Glomerular visceral epithelial cell (primary cell): Measurements from ENCODE around the gene TENM3.
"Not testable (repeated sequence)": the region's sequence is repeated elsewhere in the genome, so short reads cannot be mapped to it uniquely, and the experiment has no call there.

Experiments used
- DNase-seq: peaks from one replicate; pipeline ENCODE4 v3.0.0-alpha.2; 2016; ENCODE audit errors: extremely low spot score

Gene TENM3

DNA sequence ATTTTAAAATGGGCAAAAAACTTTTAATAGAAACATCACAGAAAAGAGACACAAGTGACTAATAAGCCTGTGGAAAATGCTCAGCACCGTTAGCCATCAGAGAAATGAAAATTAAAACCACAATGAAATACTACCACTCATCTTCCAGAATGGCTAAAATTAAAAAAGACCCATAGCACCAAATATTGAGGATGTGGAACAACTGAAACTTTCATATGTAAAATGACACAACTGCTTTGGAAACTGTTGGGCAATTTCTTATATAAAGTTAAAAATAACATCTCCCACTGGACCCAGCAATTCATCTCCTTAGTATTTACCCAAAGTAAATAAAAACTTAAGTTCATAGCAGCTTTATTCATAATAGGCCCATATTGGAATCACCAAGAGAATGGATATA is 94.2 kb downstream of the TENM3 start:
- DNase-seq = no peak

DNA sequence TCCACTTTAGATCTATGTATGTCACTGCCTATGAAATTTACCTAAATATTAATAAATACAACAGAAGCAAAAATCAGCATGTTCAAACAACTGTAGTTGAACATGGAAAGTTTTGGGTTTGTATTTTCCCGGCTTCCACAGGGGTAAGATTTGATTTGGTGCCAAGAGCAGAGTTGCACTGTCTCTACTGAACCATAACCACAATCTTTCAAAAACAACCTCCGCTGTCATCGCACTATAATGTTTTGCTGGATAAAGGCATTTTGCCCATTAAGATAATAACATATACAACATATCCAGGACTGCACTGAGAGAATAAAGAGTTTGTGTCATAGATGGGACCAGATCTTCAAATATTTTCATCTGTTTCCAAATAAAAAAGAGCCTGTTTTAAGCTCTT is 94.9 kb downstream of the TENM3 start:
- peak; percentile 80 for DNase-seq

DNA sequence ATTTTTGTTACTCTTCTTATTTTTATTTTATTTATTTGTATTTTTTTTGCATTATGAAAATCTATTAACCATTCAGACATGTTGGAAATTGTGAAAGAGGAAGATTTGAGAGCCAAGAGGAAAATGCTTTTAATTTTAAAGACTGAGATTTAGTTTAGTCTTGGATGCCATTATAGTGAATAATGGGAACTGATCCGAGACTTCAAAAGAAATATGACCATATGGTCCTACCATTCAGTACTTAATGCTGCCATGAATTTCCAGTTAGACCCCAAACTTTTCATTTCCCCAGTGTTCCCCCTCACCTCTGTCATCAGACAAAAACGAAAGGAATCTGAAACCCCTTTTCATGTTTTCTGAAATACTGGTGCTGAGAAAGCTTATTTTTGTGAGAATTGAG is 95.5 kb downstream of the TENM3 start:
- DNase-seq = peak; percentile 50

DNA sequence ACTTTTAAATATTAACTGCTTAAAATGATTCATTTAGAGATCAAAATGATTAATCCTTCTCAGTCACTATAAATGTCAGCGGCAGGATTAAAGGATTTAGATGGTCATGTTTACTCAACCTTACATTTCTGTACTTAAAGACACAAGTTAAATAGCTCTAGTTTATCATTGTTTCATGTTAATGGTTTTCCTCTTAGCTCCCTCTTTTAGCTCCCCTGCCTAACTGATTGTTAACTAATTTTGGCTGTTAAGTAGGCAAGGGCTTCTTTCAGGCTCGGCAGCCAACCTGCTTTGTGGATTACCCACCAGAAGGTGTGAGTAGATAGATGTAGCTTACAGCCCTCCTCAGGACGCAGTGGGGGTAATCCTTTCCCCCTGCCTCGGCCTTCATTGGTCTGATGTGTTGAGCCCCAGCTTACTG is 96.0 kb downstream of the TENM3 start:
- DNase-seq = peak; percentile 38

DNA sequence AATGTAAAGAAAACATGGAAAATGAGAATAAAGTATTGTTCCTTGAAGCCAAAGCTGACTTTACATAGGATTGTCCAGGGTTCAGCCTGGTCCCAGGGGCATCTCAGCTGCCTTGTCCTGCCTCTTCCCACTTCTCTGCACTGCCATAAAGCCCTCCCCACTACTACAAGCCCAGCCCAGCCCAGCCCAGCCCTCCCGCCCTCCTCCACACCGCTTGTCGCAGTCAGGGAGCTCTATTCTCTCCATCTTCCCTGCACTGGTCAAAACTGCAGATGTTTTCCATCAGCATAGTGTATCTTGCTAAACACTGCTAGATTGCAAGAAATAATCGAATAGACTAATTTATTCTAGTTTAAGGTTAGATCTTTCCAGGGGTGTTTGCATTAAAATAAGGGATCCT is 100.3 kb downstream of the TENM3 start:
- no peak for DNase-seq

DNA sequence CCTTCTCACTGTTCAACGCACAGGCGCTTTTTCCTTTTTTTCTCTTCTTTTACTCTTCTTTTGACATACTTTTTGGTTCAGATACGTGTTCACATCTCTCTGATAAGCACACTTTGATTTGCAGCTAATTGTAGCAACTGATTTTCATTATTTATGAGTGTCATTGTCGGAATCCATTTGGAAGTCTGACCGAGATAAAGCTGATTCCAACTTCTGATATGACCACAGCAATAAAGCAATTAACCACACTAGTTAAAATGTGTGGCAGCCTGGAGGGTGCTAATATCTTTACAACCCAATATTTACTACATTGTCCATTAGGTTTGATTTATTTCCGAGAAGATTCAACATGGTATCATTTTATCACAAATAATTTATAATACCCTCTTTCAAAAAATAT is 101.8 kb downstream of the TENM3 start:
- no peak for DNase-seq

DNA sequence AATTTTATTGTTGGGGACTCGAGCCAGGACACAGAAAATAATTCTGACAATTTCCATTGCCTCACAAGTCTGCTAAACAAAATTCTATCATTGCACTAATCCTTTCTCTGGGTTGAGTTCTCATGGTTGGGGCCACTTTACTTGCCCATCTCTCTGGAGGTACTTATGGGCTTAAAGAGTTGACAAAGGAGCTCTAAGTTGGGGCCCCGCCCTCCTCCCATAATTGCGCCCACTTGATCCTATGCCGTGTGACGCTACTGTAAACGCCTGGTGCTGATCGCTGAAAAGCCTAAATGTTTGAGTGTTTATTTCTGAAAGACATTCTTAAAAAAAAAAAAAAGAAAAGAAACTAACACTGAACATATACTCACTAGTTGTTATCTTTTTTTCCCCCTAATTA is 103.0 kb downstream of the TENM3 start:
- no peak for DNase-seq

DNA sequence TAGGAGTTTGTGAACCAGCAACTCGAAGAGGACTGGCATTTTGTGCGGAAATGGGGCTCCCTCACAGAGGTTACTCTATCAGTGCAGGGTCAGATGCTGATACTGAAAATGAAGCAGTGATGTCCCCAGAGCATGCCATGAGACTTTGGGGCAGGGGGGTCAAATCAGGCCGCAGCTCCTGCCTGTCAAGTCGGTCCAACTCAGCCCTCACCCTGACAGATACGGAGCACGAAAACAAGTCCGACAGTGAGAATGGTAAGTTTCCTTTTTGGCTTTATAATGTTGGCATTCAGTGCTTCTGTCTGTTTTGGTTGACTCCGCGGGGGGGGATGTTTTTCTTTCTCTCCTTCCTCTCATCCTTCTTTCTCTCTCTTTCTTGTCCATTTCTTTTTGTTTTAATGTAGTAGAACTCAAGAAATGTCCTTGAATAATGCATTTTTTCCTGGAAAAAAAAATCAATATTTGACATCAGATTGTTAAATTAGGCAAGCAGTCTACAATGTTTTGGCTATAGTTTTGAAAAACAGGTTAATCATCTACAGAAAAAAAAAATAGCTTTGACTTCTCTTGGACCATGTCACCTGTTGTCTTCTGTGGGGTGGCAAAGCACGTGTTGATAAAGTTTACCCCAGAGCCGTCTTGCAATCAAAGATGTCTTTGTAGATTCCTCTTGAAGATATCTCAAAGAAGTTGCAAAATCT is 103.6 kb downstream of the TENM3 start:
- no peak for DNase-seq

DNA sequence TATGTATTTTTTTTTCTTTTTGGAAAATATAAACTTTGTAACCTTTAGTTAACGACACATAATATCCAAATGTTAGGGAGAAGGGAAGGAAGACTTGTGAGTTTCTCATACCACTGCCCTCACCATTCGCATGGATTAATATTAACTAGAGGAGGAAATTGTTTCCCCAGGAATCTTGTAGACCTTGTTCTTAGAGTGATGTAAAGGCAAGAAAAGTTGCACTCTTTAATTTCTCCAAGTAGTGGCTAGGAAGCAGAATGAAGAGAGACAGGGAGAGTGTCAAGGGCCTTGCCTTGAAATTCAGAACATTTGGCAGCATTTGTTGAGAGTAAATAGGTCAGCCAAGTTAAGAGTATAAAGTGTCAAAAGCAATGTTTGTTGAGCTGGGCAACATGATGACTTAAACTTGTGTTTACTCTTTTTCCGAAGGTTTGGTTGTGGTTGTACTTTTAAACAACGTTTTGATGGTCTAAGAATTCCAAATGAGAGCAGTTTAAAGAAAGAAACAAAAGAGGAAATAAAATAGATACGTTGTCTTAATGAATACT is 105.7 kb downstream of the TENM3 start:
- DNase-seq = no peak

DNA sequence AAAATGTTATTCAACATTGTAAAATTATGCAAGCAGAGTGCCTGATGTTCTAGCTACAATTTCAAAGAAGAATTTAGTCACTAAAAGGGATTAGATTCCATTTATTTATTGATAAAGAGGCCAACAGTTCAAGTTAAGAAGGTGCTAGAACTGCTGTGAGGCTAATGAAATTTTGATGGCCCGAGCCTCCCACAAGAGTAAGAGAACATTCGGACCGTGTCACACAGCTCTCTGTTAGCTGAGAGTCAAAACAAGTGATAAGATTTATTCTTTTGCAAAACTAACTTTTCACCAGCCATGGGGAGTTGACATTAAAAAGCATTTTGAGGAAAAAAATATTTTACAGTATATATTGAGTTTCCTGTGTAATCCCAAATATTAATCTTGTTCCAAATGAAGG is 106.8 kb downstream of the TENM3 start:
- DNase-seq = no peak

DNA sequence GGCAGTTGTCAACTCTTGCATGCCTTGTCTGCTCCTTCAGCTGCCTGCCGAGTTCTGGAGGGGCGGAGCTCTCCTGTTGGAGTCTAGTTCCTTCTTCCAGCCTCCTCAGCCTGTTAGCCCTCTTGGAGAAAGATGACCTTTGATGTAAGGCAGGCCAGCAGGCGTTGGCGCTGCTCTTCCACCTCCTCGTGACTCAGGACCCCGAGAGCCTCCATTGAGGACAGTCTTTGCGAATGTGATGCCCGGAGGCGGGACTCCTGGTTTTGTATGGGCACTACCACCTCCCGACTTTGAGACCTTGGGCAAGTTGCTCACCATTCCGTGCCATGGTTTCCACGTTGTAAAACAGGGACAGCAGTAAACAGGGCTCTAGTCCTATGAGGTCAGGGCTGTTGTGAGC is 108.3 kb downstream of the TENM3 start:
- no peak for DNase-seq

DNA sequence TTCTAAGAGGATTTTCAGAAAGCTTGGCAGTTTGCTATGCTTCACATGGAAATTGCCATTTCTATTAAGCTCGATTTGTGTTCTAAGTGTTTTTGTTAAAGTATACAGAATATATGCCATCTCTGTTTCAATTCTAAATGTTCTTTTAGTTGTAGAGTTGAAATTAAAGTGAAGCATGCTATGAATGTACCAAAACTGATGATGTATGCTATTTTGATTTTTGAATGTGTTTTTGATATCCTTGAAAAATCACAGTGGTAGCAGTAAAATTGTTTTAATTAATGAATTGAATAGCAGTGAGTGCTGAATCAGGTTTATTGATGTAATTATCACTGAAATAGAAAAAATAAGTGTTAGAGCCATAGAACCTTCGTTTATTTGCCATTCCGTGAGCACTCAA is 110.9 kb downstream of the TENM3 start:
- no peak for DNase-seq

DNA sequence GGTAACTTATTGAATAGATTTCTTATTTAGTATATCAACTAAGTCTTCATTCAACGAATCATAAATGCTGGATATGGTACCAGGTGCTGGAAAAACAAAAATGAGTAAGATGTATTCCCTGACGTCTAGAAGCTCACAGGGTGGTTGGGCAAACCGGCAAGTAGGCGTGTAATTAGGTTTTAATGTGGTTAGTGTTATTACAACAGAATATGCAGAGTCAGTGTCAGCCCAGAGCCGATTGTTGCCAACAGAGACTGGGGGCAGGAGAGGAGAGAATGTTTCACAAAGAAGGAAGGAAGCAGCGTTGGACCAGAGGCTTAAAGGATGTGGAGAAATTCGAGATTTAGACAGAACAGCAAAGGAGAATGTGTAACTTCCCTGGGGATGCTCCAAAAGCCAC is 111.7 kb downstream of the TENM3 start:
- DNase-seq = no peak

DNA sequence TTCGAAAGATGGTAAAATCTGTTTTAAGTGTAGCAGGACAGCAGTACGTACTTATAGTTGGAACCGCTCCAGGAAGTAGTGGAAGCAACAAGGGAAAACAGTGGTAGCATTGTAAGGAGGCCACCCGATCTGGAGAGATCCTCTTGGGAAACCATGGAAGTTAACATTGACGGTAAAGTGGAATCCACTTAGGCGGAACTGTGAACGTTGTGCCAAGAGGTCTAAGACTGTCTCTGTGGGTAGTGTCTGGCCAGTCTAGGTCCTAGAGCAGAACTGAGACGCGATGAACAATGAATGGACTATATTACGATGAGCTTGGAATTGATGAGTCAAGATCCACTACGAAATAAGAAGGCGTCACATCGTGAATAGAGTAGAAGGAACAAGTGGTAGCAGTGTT is 124.0 kb downstream of the TENM3 start:
- DNase-seq = no peak

DNA sequence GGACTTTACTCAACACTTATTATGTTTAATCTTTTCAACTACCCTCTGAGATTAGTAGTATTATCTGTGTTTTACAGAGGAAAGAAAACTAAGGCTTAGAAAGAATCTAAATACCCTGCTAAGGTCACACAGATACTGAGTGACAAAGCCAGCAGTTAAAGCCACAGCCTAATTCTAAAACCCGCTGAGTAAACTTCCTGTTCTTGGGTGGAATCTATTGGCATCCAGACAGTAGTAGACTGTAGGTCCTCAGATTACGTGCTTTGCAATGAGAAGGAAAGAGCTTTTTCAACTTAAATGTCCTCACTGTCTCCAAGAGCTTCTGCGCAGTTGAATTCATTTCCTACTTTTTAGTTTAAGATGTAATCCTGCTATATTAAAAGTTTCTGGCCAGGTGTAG is 126.0 kb downstream of the TENM3 start:
- DNase-seq = no peak

DNA sequence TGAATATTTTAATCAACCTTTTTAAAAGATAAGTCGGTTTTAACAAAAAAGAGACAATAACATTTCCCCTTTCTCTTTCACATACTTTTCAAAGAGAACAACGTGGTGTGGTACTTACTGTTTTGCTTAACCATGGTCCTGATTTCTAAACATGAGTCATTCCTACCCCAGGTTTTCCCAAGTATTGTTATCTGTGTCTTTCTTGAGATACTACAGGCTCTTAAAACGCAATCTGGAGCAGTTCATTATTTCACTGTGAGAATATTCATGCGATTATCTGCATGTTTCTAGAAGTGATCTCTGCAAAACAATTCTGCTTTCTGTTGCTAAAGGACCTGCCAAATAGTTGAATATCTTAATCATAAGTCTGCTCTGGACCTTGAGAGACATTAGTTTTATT is 127.3 kb downstream of the TENM3 start:
- no peak for DNase-seq

DNA sequence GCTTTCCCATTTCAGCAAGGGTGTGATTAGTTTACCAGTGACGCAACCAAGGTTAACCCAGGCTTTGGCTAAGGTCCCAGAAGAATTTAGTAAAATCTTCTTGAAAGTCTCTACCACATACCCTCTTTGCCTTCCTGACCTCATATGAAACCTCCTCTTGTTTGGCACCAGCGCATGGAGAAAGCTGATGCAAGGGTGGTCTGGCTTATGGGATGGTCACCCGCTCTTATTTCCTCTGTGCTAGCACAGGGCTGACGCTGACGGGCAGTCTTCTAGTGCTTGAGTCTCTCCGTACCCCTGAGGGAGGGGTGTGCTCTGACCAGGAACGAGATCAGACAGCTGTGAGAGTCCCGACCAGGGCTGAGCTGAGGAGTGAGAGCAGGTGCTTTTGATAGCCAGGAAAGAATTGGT is 137.6 kb downstream of the TENM3 start:
- DNase-seq = no peak

DNA sequence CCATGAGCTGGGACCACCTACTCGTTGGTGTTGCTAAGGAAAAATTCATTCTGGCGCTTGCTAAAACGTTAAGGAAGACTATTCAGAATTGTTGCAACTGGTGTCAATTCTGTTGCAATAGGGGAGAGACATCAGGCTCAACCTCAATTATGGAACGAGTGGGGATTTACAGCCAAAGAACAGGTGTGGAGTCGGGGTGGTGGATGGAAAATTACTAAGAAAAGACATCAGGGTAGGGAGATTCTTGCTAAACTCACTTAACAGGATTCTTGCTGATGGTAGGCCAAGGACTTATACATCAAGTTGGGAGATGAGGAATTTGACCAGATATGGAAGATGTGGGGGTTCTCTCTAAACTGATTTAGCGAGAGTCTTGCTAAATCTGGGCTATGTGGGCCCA is 139.7 kb downstream of the TENM3 start:
- no peak for DNase-seq

DNA sequence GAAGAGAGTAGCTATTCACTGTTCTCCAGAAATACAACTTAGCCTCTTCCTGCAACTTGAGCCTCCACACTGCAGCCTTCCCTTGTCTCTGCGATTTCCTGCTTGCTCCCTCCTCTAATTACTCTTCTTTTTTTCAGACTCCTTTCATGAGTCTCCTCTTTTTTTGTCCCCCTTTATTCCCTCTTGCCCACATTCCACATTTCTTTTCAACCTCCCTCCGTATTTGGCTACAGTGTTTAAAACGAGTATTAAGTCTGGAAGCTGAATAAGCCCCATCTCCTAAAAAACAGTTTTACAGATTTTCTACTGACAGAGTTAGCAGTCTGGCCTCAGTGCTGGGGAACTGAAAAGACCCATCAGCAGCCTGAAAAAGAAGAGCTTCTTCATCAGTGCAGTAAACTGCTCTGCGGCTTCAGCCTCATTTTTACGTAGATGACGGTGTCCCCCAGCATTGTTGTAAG is 141.5 kb downstream of the TENM3 start:
- no peak for DNase-seq

DNA sequence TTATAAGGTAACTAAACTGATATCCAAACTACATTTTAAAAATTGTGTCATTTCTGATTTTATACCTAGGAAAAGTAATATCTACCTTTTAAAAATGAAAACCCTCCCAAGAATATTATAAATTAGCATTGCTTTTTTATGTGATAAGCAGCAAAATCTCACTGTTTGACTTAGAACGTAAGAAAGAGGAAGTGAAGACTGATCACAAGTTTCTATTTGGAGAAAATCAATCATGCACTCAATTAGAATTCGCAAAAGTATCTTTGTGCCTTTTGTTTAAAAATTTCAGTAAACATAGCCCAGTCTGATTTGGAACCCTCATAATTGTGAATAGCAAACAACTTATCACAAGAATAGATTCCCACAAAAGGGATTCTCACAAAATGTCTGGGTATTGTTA is 142.7 kb downstream of the TENM3 start:
- no peak for DNase-seq

DNA sequence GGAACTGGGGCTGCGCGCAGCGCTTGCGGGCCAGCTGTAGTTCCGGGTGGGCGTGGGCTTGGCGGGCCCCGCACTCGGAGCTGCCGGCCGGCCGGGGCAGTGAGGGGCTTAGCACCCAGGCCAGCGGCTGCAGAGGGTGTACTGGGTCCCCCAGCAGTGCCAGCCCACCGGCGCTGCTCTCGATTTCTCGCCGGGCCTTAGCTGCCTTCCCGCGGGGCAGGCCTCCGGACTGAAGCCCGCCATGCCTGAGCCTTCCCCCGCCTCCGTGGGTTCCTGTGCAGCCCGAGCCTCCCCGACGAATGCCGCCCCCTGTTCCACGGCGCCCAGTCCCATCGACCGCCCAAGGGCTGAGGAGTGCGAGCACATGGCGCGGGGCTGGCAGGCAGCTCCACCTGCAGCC is 143.4 kb downstream of the TENM3 start:
- DNase-seq = not testable (repeated sequence)

DNA sequence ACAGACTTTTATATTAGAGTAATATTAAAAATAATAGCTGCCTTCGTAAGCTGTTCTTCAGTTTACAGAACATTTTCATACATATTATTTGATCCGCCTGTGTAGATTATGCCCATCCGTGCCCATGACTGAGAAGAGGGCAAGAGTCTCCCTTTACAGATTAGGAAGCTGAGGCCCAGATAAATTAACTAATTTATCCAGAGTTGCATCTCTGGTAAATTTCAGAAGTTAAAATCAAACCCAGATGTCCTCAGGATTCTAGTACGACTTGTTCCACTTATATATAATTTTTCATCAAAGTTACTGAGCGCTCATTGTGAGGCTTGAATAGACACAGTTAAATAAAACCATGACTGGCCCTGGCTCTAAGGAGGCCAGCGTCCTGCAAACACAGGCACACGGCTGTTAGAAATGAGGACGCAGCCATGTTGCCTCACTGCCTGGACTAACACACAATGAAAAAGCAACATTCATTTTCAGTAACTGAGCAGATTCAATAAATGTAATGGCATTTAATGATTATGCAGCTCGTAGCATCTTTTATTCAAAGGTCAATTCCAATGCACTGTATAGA is 148.0 kb downstream of the TENM3 start:
- DNase-seq = no peak

DNA sequence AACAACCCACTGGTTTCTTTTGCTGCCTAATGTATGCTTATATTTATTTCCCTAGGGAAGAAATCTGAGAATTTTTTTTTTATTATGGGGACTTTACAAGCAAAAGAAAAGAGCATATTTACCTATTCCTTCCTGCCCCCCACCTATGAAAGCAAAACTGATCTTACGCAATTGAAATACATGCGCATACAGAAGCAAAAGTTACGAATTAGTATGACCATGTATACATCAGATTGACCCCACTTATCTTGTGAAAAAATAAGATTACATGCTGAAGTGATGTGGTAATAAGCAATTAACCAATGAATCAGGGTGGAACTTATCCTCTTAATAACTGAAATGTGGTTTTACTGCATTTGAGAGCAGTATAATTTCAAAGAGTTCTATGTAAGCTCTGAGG is 151.0 kb downstream of the TENM3 start:
- DNase-seq = no peak

DNA sequence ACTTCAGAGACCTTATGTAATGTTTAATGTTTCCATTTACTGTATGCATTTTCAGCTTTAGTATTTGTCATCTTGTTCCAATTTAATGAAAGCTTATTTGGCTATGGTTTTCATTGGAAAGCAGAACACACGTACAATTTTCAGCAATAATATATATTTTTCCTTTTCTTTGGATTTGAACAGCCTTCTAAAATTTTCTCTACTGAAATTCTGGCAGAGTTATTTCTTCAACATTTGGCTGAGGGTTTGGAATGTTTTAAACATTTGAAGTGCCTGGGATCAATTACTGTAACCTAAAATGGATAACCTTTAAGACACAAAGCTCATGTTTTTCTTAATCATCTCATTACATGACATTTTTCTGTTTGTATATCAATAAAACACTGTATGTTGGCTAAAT is 156.9 kb downstream of the TENM3 start:
- DNase-seq = no peak
